GM23338 (cell line): Measurements from ENCODE around the gene MICAL2. TPM values are rescaled to one million over a fixed set of nuclear protein-coding genes. Genes with fewer than 3 reads are reported as not detected.

Experiments used
- ATAC-seq: fragments of 200-7000 bp; cut with Tn5 transposase; 3 replicates; pipeline ENCODE4 v1.9.1; 2020
- DNase-seq: peaks from one replicate; pipeline ENCODE4 v3.0.0-alpha.2; 2015; ENCODE audit warnings: low spot score
- H2AFZ ChIP-seq: fragments of 200-600 bp; sonication (generic); 2 replicates; pipeline ENCODE4 v1.8.0; 2016; ENCODE audit warnings: antibody characterized with exemption, mild to moderate bottlenecking, moderate library complexity
- H3F3A ChIP-seq: fragments of 200-600 bp; sonication (generic); replicated peaks from 2 replicates; pipeline ENCODE4 v1.8.0; 2017; ENCODE audit warnings: antibody characterized with exemption, mixed run types, low read depth
- H3K27ac ChIP-seq: fragments of 200-600 bp; sonication (generic); 2 replicates; pipeline ENCODE4 v1.6.1; 2016; ENCODE audit warnings: low read depth
- H3K27me3 ChIP-seq: fragments of 200-600 bp; sonication (generic); 2 replicates; pipeline ENCODE4 v1.8.0; 2016; ENCODE audit warnings: mild to moderate bottlenecking, mixed run types, moderate library complexity; ENCODE audit not compliant: insufficient read depth
- H3K36me3 ChIP-seq: fragments of 200-600 bp; sonication (generic); 2 replicates; pipeline ENCODE4 v1.8.0; 2016; ENCODE audit warnings: mild to moderate bottlenecking; ENCODE audit not compliant: insufficient read depth
- H3K4me1 ChIP-seq: fragments of 200-600 bp; sonication (generic); 2 replicates; pipeline ENCODE4 v1.8.0; 2016; ENCODE audit warnings: mild to moderate bottlenecking, moderate library complexity; ENCODE audit not compliant: insufficient read depth
- H3K4me2 ChIP-seq: fragments of 200-600 bp; sonication (generic); 2 replicates; pipeline ENCODE4 v1.7.1; 2017; ENCODE audit warnings: mixed run types
- H3K4me3 ChIP-seq: fragments of 200-600 bp; sonication (generic); 2 replicates; pipeline ENCODE4 v1.6.1; 2016; ENCODE audit warnings: mixed run types
- H3K79me2 ChIP-seq: fragments of 200-600 bp; sonication (generic); replicated peaks from 2 replicates; pipeline ENCODE4 v1.8.0; 2017; ENCODE audit warnings: mild to moderate bottlenecking; ENCODE audit not compliant: insufficient read depth
- H3K9me2 ChIP-seq: fragments of 200-600 bp; sonication (generic); 2 replicates; pipeline ENCODE4 v1.8.0; 2017; ENCODE audit not compliant: insufficient read depth
- H4K20me1 ChIP-seq: fragments of 200-600 bp; sonication (generic); replicated peaks from 2 replicates; pipeline ENCODE4 v1.8.0; 2017; ENCODE audit warnings: mild to moderate bottlenecking; ENCODE audit not compliant: insufficient read depth
- H3K27ac Mint-ChIP-seq: 2 replicates; pipeline ENCODE4 v1.8.0; 2020; ENCODE audit warnings: inconsistent platforms, mild to moderate bottlenecking, moderate library complexity, mixed read lengths
- H3K27me3 Mint-ChIP-seq: 3 replicates; pipeline ENCODE4 v1.8.0; 2022; ENCODE audit warnings: low read depth, mild to moderate bottlenecking, moderate library complexity, mixed read lengths, inconsistent platforms; ENCODE audit not compliant: insufficient read depth, poor library complexity
- H3K36me3 Mint-ChIP-seq: 3 replicates; pipeline ENCODE4 v1.8.0; 2021; ENCODE audit warnings: low read depth, mild to moderate bottlenecking, inconsistent platforms, moderate library complexity, mixed read lengths
- H3K4me1 Mint-ChIP-seq: 3 replicates; pipeline ENCODE4 v1.8.0; 2020; ENCODE audit warnings: mild to moderate bottlenecking, inconsistent platforms, mixed read lengths
- H3K4me3 Mint-ChIP-seq: 3 replicates; pipeline ENCODE4 v1.8.0; 2021; ENCODE audit warnings: moderate library complexity, mild to moderate bottlenecking, inconsistent platforms, mixed read lengths
- H3K9me3 Mint-ChIP-seq: 3 replicates; pipeline ENCODE4 v1.8.0; 2020; ENCODE audit warnings: moderate library complexity, mild to moderate bottlenecking, inconsistent platforms, mixed read lengths
- CREB1 ChIP-seq: fragments of 250-450 bp; sonication (Bioruptor Pico); IDR thresholded peaks from 2 replicates; pipeline ENCODE4 v1.5.0; 2020; ENCODE audit warnings: low read depth, mild to moderate bottlenecking, moderate library complexity
- EZH2 ChIP-seq: fragments of 200-600 bp; sonication (generic); IDR thresholded peaks from one replicate; pipeline ENCODE4 v1.8.0; 2017; ENCODE audit warnings: antibody characterized with exemption, mild to moderate bottlenecking, low read depth; ENCODE audit not compliant: unreplicated experiment
- JUNB ChIP-seq: IDR thresholded peaks from one replicate; pipeline ENCODE4 v1.6.1; 2016; ENCODE audit warnings: antibody characterized with exemption; ENCODE audit not compliant: unreplicated experiment
- NANOG ChIP-seq: IDR thresholded peaks from 2 replicates; pipeline ENCODE4 v1.6.1; 2016; ENCODE audit warnings: antibody characterized with exemption, borderline replicate concordance
- POLR2AphosphoS5 ChIP-seq: IDR thresholded peaks from 2 replicates; pipeline ENCODE4 v1.6.1; 2016; ENCODE audit warnings: antibody characterized with exemption, low read depth
- STAT1 ChIP-seq: IDR thresholded peaks from one replicate; pipeline ENCODE4 v1.6.1; 2016; ENCODE audit warnings: antibody characterized with exemption; ENCODE audit not compliant: unreplicated experiment
- ZNF114 ChIP-seq: fragments of 250-450 bp; sonication (Bioruptor Pico); IDR thresholded peaks from 2 replicates; pipeline ENCODE4 v1.5.0; 2020; ENCODE audit warnings: mild to moderate bottlenecking, moderate library complexity
- ZNF331 ChIP-seq: fragments of 250-450 bp; sonication (Bioruptor Pico); IDR thresholded peaks from 2 replicates; pipeline ENCODE4 v1.5.0; 2020; ENCODE audit warnings: low read depth, mild to moderate bottlenecking, moderate library complexity
- polyA plus RNA-seq: library from polyadenylated mRNA; unstranded; fragments of >200 nt; fragmentation: Nextera tagmentation; extraction: Ambion mirVana; gene quantifications from 2 replicates; pipeline ENCODE4 v1.2.1, GENCODE V29; 2016
- total RNA-seq: library from RNA; depleted of rRNA; stranded (reverse); fragments of >200 nt; shearing (Covaris generic); gene quantifications from 2 replicates; pipeline ENCODE4 v1.2.3, GENCODE V29; 2014
- TF ChIP-seq, protein P1 (sequence below): IDR thresholded peaks from 2 replicates; pipeline ENCODE4 v1.6.1; 2016; ENCODE audit warnings: antibody characterized with exemption
- TF ChIP-seq, protein P2 (sequence below), 2 experiments: fragments of 200-600 bp in 1 of 2; sonication (generic) in 1 of 2; conservative IDR thresholded peaks; 2 replicates each; pipeline versions ENCODE4 v1.5.1 to v1.6.1; 2016 to 2017; ENCODE audit warnings: antibody characterized with exemption in 2 of 2, low read depth in 2 of 2, mild to moderate bottlenecking in 2 of 2, moderate library complexity in 1 of 2
- TF ChIP-seq, protein P3 (sequence below): fragments of 250-450 bp; sonication (Bioruptor Pico); IDR thresholded peaks from 2 replicates; pipeline ENCODE4 v1.5.0; 2020; ENCODE audit warnings: mild to moderate bottlenecking, moderate library complexity
- TF ChIP-seq, protein P4 (sequence below): IDR thresholded peaks from one replicate; pipeline ENCODE4 v1.6.1; 2018; ENCODE audit warnings: antibody characterized with exemption; ENCODE audit not compliant: unreplicated experiment

Gene MICAL2
- total and polyA plus RNA-seq, 2 experiments from 2014 or later = 0.66 to 1.4 TPM

DNA sequence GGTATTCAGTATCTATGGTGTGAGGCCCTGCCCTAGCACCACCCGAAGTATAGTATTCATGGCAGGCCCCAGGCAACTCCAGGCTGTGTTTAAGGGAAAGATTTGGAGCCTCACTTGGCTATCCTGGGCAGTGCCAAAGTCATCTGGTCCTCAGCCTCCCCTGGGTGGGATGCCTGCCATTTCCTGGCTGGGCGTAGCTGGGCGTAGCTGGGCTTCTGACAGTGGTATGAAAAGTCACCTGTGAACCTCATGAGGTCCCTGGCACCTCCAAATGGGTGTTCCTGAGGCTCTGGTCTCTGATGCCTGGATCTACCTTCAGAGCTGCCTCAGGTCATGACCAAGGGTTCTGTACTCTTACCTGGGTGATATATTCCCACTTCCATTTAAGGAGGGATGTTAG lies 154.0 kb downstream of the MICAL2 start:
- H2AFZ ChIP-seq = no peak overlapping the region
- ATAC-seq (no peak), DNase-seq (no peak)
- no peaks in the 10 kb centered on the region for H3K36me3 ChIP-seq
- Mint-ChIP-seq H3K27ac (no peak overlapping the region), H3K9me3 (no peaks in the 10 kb centered on the region), H3K27me3 (no peaks in the 10 kb centered on the region), H3K4me1 (peaks cover 5% of the 10 kb centered on the region; the same call in 2 of the 3 replicates), H3K36me3 (no peaks in the 10 kb centered on the region), H3K4me3 (no peak overlapping the region)
- H3K79me2 ChIP-seq = no peaks in the 10 kb centered on the region
- H3K27ac ChIP-seq = no peak overlapping the region
- TF ChIP-seq, protein P1, sequence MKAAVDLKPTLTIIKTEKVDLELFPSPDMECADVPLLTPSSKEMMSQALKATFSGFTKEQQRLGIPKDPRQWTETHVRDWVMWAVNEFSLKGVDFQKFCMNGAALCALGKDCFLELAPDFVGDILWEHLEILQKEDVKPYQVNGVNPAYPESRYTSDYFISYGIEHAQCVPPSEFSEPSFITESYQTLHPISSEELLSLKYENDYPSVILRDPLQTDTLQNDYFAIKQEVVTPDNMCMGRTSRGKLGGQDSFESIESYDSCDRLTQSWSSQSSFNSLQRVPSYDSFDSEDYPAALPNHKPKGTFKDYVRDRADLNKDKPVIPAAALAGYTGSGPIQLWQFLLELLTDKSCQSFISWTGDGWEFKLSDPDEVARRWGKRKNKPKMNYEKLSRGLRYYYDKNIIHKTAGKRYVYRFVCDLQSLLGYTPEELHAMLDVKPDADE = no peak
- no peak for TF ChIP-seq POLR2AphosphoS5
- no peak for TF ChIP-seq JUNB
- TF ChIP-seq, protein P2, sequence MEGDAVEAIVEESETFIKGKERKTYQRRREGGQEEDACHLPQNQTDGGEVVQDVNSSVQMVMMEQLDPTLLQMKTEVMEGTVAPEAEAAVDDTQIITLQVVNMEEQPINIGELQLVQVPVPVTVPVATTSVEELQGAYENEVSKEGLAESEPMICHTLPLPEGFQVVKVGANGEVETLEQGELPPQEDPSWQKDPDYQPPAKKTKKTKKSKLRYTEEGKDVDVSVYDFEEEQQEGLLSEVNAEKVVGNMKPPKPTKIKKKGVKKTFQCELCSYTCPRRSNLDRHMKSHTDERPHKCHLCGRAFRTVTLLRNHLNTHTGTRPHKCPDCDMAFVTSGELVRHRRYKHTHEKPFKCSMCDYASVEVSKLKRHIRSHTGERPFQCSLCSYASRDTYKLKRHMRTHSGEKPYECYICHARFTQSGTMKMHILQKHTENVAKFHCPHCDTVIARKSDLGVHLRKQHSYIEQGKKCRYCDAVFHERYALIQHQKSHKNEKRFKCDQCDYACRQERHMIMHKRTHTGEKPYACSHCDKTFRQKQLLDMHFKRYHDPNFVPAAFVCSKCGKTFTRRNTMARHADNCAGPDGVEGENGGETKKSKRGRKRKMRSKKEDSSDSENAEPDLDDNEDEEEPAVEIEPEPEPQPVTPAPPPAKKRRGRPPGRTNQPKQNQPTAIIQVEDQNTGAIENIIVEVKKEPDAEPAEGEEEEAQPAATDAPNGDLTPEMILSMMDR (conservative IDR thresholded peaks at IDR 0.05; ENCODE audit: low read depth in 2 of 2) = no peak
- no peak for TF ChIP-seq EZH2
- TF ChIP-seq ZNF331 (CRISPR knock-in tag) = no peak
- TF ChIP-seq, protein P3, sequence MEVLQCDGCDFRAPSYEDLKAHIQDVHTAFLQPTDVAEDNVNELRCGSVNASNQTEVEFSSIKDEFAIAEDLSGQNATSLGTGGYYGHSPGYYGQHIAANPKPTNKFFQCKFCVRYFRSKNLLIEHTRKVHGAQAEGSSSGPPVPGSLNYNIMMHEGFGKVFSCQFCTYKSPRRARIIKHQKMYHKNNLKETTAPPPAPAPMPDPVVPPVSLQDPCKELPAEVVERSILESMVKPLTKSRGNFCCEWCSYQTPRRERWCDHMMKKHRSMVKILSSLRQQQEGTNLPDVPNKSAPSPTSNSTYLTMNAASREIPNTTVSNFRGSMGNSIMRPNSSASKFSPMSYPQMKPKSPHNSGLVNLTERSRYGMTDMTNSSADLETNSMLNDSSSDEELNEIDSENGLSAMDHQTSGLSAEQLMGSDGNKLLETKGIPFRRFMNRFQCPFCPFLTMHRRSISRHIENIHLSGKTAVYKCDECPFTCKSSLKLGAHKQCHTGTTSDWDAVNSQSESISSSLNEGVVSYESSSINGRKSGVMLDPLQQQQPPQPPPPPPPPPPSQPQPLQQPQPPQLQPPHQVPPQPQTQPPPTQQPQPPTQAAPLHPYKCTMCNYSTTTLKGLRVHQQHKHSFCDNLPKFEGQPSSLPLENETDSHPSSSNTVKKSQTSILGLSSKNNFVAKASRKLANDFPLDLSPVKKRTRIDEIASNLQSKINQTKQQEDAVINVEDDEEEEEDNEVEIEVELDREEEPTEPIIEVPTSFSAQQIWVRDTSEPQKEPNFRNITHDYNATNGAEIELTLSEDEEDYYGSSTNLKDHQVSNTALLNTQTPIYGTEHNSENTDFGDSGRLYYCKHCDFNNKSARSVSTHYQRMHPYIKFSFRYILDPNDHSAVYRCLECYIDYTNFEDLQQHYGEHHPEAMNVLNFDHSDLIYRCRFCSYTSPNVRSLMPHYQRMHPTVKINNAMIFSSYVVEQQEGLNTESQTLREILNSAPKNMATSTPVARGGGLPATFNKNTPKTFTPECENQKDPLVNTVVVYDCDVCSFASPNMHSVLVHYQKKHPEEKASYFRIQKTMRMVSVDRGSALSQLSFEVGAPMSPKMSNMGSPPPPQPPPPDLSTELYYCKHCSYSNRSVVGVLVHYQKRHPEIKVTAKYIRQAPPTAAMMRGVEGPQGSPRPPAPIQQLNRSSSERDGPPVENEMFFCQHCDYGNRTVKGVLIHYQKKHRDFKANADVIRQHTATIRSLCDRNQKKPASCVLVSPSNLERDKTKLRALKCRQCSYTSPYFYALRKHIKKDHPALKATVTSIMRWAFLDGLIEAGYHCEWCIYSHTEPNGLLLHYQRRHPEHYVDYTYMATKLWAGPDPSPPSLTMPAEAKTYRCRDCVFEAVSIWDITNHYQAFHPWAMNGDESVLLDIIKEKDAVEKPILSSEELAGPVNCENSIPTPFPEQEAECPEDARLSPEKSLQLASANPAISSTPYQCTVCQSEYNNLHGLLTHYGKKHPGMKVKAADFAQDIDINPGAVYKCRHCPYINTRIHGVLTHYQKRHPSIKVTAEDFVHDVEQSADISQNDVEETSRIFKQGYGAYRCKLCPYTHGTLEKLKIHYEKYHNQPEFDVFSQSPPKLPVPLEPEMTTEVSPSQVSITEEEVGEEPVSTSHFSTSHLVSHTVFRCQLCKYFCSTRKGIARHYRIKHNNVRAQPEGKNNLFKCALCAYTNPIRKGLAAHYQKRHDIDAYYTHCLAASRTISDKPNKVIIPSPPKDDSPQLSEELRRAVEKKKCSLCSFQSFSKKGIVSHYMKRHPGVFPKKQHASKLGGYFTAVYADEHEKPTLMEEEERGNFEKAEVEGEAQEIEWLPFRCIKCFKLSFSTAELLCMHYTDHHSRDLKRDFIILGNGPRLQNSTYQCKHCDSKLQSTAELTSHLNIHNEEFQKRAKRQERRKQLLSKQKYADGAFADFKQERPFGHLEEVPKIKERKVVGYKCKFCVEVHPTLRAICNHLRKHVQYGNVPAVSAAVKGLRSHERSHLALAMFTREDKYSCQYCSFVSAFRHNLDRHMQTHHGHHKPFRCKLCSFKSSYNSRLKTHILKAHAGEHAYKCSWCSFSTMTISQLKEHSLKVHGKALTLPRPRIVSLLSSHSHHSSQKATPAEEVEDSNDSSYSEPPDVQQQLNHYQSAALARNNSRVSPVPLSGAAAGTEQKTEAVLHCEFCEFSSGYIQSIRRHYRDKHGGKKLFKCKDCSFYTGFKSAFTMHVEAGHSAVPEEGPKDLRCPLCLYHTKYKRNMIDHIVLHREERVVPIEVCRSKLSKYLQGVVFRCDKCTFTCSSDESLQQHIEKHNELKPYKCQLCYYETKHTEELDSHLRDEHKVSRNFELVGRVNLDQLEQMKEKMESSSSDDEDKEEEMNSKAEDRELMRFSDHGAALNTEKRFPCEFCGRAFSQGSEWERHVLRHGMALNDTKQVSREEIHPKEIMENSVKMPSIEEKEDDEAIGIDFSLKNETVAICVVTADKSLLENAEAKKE (CRISPR knock-in tag) = no peak
- no peak for TF ChIP-seq STAT1
- TF ChIP-seq ZNF114 = no peak
- TF ChIP-seq, protein P4, sequence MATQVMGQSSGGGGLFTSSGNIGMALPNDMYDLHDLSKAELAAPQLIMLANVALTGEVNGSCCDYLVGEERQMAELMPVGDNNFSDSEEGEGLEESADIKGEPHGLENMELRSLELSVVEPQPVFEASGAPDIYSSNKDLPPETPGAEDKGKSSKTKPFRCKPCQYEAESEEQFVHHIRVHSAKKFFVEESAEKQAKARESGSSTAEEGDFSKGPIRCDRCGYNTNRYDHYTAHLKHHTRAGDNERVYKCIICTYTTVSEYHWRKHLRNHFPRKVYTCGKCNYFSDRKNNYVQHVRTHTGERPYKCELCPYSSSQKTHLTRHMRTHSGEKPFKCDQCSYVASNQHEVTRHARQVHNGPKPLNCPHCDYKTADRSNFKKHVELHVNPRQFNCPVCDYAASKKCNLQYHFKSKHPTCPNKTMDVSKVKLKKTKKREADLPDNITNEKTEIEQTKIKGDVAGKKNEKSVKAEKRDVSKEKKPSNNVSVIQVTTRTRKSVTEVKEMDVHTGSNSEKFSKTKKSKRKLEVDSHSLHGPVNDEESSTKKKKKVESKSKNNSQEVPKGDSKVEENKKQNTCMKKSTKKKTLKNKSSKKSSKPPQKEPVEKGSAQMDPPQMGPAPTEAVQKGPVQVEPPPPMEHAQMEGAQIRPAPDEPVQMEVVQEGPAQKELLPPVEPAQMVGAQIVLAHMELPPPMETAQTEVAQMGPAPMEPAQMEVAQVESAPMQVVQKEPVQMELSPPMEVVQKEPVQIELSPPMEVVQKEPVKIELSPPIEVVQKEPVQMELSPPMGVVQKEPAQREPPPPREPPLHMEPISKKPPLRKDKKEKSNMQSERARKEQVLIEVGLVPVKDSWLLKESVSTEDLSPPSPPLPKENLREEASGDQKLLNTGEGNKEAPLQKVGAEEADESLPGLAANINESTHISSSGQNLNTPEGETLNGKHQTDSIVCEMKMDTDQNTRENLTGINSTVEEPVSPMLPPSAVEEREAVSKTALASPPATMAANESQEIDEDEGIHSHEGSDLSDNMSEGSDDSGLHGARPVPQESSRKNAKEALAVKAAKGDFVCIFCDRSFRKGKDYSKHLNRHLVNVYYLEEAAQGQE = no peak
- TF ChIP-seq NANOG = no peak
- no peak for TF ChIP-seq CREB1 (CRISPR knock-in tag)
- no peak overlapping the region for H3K4me2 ChIP-seq
- H3K27me3 ChIP-seq = no peaks in the 10 kb centered on the region
- no peaks in the 10 kb centered on the region for H3F3A ChIP-seq
- no peaks in the 10 kb centered on the region for H3K4me1 ChIP-seq
- H4K20me1 ChIP-seq = no peaks in the 10 kb centered on the region
- no peak overlapping the region for H3K4me3 ChIP-seq
- H3K9me2 ChIP-seq = no peaks in the 10 kb centered on the region
